Measurements from ENCODE around the gene NT5DC1. TPM values are rescaled to one million over a fixed set of nuclear protein-coding genes. Genes with fewer than 3 reads are reported as not detected.

Gene NT5DC1
- total RNA-seq, 4 donors from 2014 or later = 7.4 to 12.9 (median 11.4) TPM

GRCh38 chr6:116170358-116171057, 69.9 kb downstream of the NT5DC1 start:
- Histone ChIP-seq H3K9me3 (peaks cover 14% of the 10 kb centered on the region), H3K27ac (no peak overlapping the region), H3K27me3 (no peaks in the 10 kb centered on the region), H3K36me3 (peaks cover 16% of the 10 kb centered on the region), H3K4me3 (no peak overlapping the region), H3K4me1 (no peaks in the 10 kb centered on the region)
- TF ChIP-seq EP300 (IDR thresholded peaks at IDR 0.05) (no peak), POLR2A (IDR thresholded peaks at IDR 0.05) (no peak), CTCF (IDR thresholded peaks at IDR 0.05) (no peak), POLR2AphosphoS5 (IDR thresholded peaks at IDR 0.05) (no peak)
- DNase-seq (ENCODE audit: low spot score in 2 of 2) = no peak
- WGBS = 92% methylated on average over 5 of the region's 5 CpGs

- TF ChIP-seq EP300 (IDR thresholded peaks at IDR 0.05) = no peak
- no peak for TF ChIP-seq POLR2A (IDR thresholded peaks at IDR 0.05)
- no peak for TF ChIP-seq POLR2AphosphoS5 (IDR thresholded peaks at IDR 0.05)
- TF ChIP-seq CTCF (IDR thresholded peaks at IDR 0.05) = no peak
- 65% methylated on average over 3 of the region's 3 CpGs for WGBS
- Histone ChIP-seq H3K4me3 (no peak overlapping the region), H3K4me1 (no peaks in the 10 kb centered on the region), H3K36me3 (peaks cover 16% of the 10 kb centered on the region), H3K27me3 (no peaks in the 10 kb centered on the region), H3K27ac (no peak overlapping the region), H3K9me3 (peaks cover 16% of the 10 kb centered on the region)
- no peak for DNase-seq (ENCODE audit: low spot score in 2 of 2)
These were observed 73.3 kb downstream of the NT5DC1 start for GRCh38 chr6:116173928-116174327.

GRCh38 chr6:116175344-116175743, 74.7 kb downstream of the NT5DC1 start:
- Histone ChIP-seq H3K4me3 (no peak overlapping the region), H3K9me3 (peaks cover 16% of the 10 kb centered on the region), H3K27ac (no peak overlapping the region), H3K4me1 (no peaks in the 10 kb centered on the region), H3K27me3 (no peaks in the 10 kb centered on the region), H3K36me3 (peaks cover 16% of the 10 kb centered on the region)
- TF ChIP-seq EP300 (IDR thresholded peaks at IDR 0.05) = no peak
- no peak for TF ChIP-seq POLR2AphosphoS5 (IDR thresholded peaks at IDR 0.05)
- no peak for TF ChIP-seq CTCF (IDR thresholded peaks at IDR 0.05)
- TF ChIP-seq POLR2A (IDR thresholded peaks at IDR 0.05) = no peak
- no peak for DNase-seq (ENCODE audit: low spot score in 2 of 2)
- WGBS = 94% methylated on average over 2 of the region's 2 CpGs

GRCh38 chr6:116176596-116176995, 75.9 kb downstream of the NT5DC1 start:
- Histone ChIP-seq H3K27me3 (no peaks in the 10 kb centered on the region), H3K4me1 (no peaks in the 10 kb centered on the region), H3K9me3 (peaks cover 16% of the 10 kb centered on the region), H3K36me3 (peaks cover 16% of the 10 kb centered on the region), H3K27ac (no peak overlapping the region), H3K4me3 (no peak overlapping the region)
- DNase-seq (ENCODE audit: low spot score in 2 of 2) = no peak
- 78% methylated on average over 2 of the region's 2 CpGs for WGBS
- no peak for TF ChIP-seq POLR2AphosphoS5 (IDR thresholded peaks at IDR 0.05)
- no peak for TF ChIP-seq EP300 (IDR thresholded peaks at IDR 0.05)
- no peak for TF ChIP-seq CTCF (IDR thresholded peaks at IDR 0.05)
- no peak for TF ChIP-seq POLR2A (IDR thresholded peaks at IDR 0.05)

GRCh38 chr6:116180375-116180774, 79.7 kb downstream of the NT5DC1 start:
- Histone ChIP-seq H3K4me3 (no peak overlapping the region), H3K27ac (no peak overlapping the region), H3K4me1 (no peaks in the 10 kb centered on the region), H3K36me3 (peaks cover 4% of the 10 kb centered on the region), H3K27me3 (no peaks in the 10 kb centered on the region), H3K9me3 (peaks cover 4% of the 10 kb centered on the region)
- no peak for DNase-seq (ENCODE audit: low spot score in 2 of 2)
- no peak for TF ChIP-seq CTCF (IDR thresholded peaks at IDR 0.05)
- no peak for TF ChIP-seq POLR2AphosphoS5 (IDR thresholded peaks at IDR 0.05)
- TF ChIP-seq EP300 (IDR thresholded peaks at IDR 0.05) = no peak
- TF ChIP-seq POLR2A (IDR thresholded peaks at IDR 0.05) = no peak
